ENCODE data around the gene RAD18.

DNA sequence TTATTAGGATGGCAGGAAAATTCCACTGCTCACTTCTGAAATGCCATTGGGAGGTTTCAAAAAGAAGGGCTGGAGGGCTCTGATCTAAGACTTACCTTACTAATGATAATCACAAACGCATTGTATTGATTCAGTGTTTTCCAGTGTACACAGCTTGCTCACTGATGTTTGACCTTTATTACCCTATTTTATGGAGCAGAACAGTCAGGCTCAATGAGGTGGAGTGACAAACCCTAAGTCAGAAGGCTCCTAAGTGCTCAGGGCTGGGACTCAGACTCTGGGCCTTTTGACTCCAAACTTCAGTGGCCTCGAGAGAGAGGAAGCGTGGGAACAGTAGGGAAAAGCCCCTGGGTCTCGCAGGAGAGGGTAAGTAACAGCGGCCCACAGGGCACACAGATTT lies 20.3 kb upstream of the RAD18 start:
- TF ChIP-seq, protein P1, sequence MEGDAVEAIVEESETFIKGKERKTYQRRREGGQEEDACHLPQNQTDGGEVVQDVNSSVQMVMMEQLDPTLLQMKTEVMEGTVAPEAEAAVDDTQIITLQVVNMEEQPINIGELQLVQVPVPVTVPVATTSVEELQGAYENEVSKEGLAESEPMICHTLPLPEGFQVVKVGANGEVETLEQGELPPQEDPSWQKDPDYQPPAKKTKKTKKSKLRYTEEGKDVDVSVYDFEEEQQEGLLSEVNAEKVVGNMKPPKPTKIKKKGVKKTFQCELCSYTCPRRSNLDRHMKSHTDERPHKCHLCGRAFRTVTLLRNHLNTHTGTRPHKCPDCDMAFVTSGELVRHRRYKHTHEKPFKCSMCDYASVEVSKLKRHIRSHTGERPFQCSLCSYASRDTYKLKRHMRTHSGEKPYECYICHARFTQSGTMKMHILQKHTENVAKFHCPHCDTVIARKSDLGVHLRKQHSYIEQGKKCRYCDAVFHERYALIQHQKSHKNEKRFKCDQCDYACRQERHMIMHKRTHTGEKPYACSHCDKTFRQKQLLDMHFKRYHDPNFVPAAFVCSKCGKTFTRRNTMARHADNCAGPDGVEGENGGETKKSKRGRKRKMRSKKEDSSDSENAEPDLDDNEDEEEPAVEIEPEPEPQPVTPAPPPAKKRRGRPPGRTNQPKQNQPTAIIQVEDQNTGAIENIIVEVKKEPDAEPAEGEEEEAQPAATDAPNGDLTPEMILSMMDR (IDR thresholded peaks at IDR 0.05): no peak
- TF ChIP-seq POLR2AphosphoS5 (IDR thresholded peaks at IDR 0.05): no peak
